Fibroblast of lung (primary cell): ENCODE data around the gene TRH.

Source experiments
- EZH2 ChIP-seq: IDR thresholded peaks from 2 replicates; pipeline ENCODE4 v1.5.1; 2012; ENCODE audit warnings: low read length, control low read depth, mild to moderate bottlenecking; ENCODE audit errors: missing control alignments
- TF ChIP-seq, protein P1 (sequence below), 2 donors: IDR thresholded peaks in 1 of 2; conservative IDR thresholded peaks in 1 of 2; 1 replicate in 1 of 2; 2 replicates in 1 of 2; pipeline ENCODE4 v1.5.1; 2011 to 2012; ENCODE audit warnings: low read length in 2 of 2, control low read depth in 1 of 2, inconsistent platforms in 1 of 2, low read depth in 1 of 2, mild to moderate bottlenecking in 1 of 2

DNA sequence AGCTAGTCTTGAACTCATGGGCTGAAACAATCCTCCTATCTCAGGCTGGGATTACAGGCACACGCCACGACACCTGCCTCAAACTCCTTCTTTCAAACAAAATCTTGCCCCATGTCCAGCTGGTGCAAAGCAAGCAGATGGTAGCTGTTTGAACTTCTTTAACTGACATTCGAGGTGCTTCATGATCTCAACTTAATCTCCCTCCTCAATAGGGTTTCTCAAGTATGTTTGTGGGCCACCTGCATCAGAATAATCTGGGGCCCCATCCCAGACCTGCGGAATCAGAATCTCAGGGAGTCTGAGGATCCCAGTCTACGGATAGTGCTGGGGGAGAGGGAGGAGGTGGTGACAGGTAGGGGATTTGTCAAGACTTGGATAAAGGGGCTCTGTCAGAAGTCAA lies 20.9 kb upstream of the TRH start:
- TF ChIP-seq EZH2, result no peak
- TF ChIP-seq, protein P1, sequence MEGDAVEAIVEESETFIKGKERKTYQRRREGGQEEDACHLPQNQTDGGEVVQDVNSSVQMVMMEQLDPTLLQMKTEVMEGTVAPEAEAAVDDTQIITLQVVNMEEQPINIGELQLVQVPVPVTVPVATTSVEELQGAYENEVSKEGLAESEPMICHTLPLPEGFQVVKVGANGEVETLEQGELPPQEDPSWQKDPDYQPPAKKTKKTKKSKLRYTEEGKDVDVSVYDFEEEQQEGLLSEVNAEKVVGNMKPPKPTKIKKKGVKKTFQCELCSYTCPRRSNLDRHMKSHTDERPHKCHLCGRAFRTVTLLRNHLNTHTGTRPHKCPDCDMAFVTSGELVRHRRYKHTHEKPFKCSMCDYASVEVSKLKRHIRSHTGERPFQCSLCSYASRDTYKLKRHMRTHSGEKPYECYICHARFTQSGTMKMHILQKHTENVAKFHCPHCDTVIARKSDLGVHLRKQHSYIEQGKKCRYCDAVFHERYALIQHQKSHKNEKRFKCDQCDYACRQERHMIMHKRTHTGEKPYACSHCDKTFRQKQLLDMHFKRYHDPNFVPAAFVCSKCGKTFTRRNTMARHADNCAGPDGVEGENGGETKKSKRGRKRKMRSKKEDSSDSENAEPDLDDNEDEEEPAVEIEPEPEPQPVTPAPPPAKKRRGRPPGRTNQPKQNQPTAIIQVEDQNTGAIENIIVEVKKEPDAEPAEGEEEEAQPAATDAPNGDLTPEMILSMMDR (conservative IDR thresholded peaks at IDR 0.05 in 1 of 2, IDR thresholded peaks at IDR 0.05 in 1 of 2; ENCODE audit: low read depth in 1 of 2, low read length in 2 of 2), result no peak
